ENCODE results near the gene NLRP5.
A peak's percentile ranks its signal among the peaks of the same experiment; 100 is the strongest.
"Not testable (repeated sequence)": the region's sequence is repeated elsewhere in the genome, so short reads cannot be mapped to it uniquely, and the experiment has no call there.

NLRP5 gene

DNA sequence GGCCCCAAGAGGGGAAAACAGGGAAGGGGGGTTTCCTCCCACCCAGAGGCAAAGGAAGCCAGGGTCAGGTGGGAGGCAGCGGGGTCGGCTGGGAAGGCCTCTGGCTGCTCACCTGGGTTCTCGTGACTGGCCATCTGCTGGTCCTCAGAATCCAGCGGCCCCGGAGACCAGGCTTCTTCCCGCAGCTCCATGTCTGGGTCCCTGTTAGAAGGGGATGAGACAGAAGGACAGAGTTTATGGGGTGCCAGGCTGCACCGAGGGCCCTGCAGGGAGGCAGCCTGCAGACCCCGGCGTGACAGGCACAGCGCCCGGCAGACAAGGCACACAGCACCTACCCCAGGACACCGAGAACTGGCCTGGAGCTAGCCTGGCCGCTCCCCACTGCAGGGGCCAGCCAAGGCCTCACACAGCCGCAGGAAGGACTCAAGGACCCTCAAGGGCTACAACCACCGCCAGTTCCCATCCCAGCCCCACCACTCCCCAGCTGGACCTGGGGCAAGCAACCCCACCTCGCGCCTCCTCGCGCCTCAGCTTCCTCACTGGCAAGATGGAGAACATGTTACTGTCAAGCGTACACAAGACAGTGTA, 116.5 kb downstream of the NLRP5 start:
- TF ChIP-seq, protein P1, sequence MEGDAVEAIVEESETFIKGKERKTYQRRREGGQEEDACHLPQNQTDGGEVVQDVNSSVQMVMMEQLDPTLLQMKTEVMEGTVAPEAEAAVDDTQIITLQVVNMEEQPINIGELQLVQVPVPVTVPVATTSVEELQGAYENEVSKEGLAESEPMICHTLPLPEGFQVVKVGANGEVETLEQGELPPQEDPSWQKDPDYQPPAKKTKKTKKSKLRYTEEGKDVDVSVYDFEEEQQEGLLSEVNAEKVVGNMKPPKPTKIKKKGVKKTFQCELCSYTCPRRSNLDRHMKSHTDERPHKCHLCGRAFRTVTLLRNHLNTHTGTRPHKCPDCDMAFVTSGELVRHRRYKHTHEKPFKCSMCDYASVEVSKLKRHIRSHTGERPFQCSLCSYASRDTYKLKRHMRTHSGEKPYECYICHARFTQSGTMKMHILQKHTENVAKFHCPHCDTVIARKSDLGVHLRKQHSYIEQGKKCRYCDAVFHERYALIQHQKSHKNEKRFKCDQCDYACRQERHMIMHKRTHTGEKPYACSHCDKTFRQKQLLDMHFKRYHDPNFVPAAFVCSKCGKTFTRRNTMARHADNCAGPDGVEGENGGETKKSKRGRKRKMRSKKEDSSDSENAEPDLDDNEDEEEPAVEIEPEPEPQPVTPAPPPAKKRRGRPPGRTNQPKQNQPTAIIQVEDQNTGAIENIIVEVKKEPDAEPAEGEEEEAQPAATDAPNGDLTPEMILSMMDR (IDR thresholded peaks at IDR 0.05; ENCODE audit: low read depth, low read length), result no peak
- no peak overlapping the region for H3K4me3 ChIP-seq (replicated peaks in 1 of 2; ENCODE audit: low read depth in 2 of 2, low read length in 2 of 2)
- DNase-seq (ENCODE audit: low read depth in 2 of 2), result no peak

DNA sequence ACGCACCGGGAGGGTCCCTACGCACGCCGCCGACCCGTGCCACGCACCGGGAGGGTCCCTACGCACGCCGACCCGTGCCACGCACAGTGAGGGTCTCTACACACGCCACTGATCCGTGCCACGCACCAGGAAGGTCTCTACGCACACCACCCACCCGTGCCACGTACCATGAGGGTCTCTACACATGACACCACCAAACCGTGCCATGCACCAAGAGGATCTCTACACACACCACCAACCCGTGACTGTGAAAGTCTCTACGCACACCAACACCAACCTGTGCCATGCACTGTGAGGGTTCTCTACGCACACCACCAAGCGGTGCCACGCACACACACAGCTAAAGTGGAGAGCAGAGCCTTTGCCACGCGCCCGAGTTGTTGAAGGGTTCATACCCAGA, 117.8 kb downstream of the NLRP5 start:
- DNase-seq (ENCODE audit: low read depth in 2 of 2), result no peak
- TF ChIP-seq, protein P1 (IDR thresholded peaks at IDR 0.05; ENCODE audit: low read depth, low read length), result no peak
- H3K4me3 ChIP-seq (replicated peaks in 1 of 2; ENCODE audit: low read depth in 2 of 2, low read length in 2 of 2), result no peak overlapping the region

DNA sequence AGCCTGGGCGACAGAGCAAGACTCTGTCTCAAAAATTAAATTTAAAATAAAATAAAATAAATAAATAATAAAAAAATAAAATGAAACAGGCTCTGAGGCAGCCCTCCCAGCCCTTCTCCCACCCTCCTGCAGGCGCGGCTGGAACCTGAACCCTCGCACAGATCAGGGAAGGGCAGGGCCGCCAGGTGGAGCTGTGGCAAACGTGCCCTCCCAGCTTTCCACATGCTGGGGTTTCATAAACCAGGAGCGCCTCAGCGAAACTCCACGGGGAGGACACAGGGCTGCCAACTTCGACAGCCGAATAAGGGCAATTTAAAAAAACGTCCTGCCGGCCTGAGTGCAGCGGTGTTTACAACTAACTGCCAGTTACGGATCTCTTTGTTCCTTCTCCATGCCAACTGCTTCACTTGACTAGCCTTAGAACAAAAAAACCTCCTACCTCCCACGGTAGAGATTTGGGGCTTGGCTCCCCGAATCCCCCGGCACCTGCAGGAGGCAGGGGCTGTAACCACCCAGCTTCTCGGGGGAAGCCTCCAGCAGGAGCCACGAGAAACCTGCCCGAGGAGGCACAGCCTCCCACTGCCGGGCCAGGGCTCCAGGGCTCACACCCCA, 118.6 kb downstream of the NLRP5 start:
- no peak overlapping the region for H3K4me3 ChIP-seq (replicated peaks in 1 of 2; ENCODE audit: low read depth in 2 of 2, low read length in 2 of 2)
- TF ChIP-seq, protein P1 (IDR thresholded peaks at IDR 0.05; ENCODE audit: low read depth, low read length), result peak; percentile 47
- DNase-seq (ENCODE audit: low read depth in 2 of 2), result peak; percentile 39 to 63

DNA sequence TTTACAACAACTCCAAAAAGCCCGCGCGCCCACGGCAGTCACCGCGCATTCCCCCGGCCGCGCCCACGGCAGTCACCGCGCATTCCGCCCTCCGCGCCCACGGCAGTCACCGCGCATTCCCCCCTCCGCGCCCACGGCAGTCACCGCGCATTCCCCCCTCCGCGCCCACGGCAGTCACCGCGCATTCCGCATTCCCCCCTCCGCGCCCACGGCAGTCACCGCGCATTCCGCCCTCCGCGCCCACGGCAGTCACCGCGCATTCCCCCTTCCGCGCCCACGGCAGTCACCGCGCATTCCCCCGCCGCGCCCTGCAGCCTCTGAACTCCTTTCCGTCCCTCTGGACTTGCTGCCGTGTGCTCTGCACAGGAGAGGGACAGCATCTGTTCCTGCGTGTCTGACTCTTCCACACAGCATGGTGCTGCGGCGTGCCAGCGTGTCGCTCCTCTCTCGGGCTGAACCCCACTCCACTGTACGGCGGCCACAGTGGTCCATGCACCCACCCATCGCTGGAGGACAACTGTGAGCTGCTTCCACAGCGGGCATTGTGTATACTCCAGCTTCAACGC, 119.3 kb downstream of the NLRP5 start:
- not testable (repeated sequence) for DNase-seq (ENCODE audit: low read depth in 2 of 2); H3K4me3 ChIP-seq (replicated peaks in 1 of 2; ENCODE audit: low read depth in 2 of 2, low read length in 2 of 2)

GRCh38 chr19:56106397-56106849, 119.8 kb downstream of the NLRP5 start:
- DNase-seq (ENCODE audit: low read depth in 2 of 2), result no peak
- TF ChIP-seq, protein P1 (IDR thresholded peaks at IDR 0.05; ENCODE audit: low read depth, low read length), result no peak
- no peak overlapping the region for H3K4me3 ChIP-seq (replicated peaks in 1 of 2; ENCODE audit: low read depth in 2 of 2, low read length in 2 of 2)

- H3K4me3 ChIP-seq (replicated peaks in 1 of 2; ENCODE audit: low read depth in 2 of 2, low read length in 2 of 2), result no peak overlapping the region
- TF ChIP-seq, protein P1 (IDR thresholded peaks at IDR 0.05; ENCODE audit: low read depth, low read length), result no peak
- DNase-seq (ENCODE audit: low read depth in 2 of 2), result no peak
Observed at GRCh38 chr19:56106993-56107392, 120.4 kb downstream of the NLRP5 start.

DNA sequence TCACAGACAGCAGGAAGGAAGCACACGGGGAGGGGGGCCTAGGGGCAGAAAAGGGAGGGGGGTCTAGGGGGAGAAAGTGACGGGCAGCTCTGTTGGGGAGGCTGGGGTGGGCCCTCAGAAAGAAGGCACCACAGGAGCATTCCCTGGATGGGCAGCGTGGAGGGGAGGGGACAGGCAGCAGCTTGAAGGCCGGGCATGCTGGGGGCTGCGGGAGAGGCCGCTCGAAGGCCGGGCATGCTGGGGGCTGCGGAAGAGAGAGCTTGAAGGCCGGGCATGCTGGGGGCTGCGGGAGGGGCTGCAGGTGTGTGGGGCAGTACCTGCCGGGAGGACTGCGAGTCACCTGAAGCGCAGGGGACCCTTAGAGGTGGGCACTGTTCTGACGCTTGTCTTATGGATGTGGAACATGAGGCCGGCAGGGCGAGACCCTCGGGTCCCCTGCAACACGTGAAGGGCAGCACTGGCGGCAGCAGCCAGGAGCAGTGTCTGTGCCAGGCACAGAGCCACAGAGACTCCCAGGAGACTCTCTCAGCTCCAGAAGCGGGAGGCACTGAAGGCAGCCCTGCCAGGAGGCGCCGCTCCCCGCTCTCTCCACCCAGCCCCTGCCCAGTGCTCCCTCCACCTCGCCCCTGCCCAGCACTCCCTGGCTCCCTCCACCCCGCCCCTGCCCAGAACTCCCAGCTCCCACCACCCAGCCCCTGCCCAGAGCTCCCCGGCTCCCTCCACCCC, 121.2 kb downstream of the NLRP5 start:
- TF ChIP-seq, protein P1 (IDR thresholded peaks at IDR 0.05; ENCODE audit: low read depth, low read length), result no peak
- H3K4me3 ChIP-seq (replicated peaks in 1 of 2; ENCODE audit: low read depth in 2 of 2, low read length in 2 of 2), result no peak overlapping the region
- peak in 1 of 2 donors; percentile 31 for DNase-seq (ENCODE audit: low read depth in 2 of 2)
